ENCODE results near the gene OR51G2.

The OR51G2 gene, protein sequence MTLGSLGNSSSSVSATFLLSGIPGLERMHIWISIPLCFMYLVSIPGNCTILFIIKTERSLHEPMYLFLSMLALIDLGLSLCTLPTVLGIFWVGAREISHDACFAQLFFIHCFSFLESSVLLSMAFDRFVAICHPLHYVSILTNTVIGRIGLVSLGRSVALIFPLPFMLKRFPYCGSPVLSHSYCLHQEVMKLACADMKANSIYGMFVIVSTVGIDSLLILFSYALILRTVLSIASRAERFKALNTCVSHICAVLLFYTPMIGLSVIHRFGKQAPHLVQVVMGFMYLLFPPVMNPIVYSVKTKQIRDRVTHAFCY

DNA sequence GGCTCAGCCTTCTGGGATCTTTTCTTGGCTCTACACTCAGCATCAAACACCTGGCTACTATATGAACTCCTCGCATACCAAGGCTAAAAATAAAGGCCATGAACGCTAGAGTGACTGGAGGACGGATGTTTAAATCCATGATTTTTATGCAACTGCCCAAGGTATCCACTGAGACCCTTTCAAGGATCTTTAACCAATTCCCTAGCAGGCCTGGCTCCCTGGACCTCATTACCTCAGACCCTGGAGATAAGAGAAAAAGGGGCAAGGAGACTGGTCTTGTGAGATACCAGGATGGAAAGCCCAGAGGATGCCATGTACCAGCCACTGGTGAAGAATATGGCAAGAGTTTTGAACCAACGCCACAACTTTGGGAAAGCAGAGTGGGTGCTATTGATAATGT lies at the start of gene OR51G2:
OR51G2 (minus strand) TSS at position 101 of the 400 bp plus-strand sequence. CDS start 3,687 bp downstream, outside the sequence.
- TF ChIP-seq, protein P1, sequence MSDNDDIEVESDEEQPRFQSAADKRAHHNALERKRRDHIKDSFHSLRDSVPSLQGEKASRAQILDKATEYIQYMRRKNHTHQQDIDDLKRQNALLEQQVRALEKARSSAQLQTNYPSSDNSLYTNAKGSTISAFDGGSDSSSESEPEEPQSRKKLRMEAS (IDR thresholded peaks at IDR 0.05): no peak
- TF ChIP-seq RAD21 (IDR thresholded peaks at IDR 0.05; ENCODE audit: low read depth) (no peak), CREB1 (IDR thresholded peaks at IDR 0.05; ENCODE audit: low read depth) (no peak), TEAD4 (IDR thresholded peaks at IDR 0.05) (no peak), NFIC (IDR thresholded peaks at IDR 0.05) (no peak), TAF1 (IDR thresholded peaks at IDR 0.05; ENCODE audit: low read depth) (no peak), YY1 (IDR thresholded peaks at IDR 0.05; ENCODE audit: low read depth) (no peak), USF1 (IDR thresholded peaks at IDR 0.05) (no peak), CEBPB (IDR thresholded peaks at IDR 0.05) (no peak), ZBTB7A (IDR thresholded peaks at IDR 0.05; ENCODE audit: low read depth) (no peak), TCF12 (IDR thresholded peaks at IDR 0.05; ENCODE audit: low read depth) (no peak), EGR1 (IDR thresholded peaks at IDR 0.05) (no peak), FOXM1 (IDR thresholded peaks at IDR 0.05; ENCODE audit: borderline replicate concordance, low read depth) (no peak), EP300 (IDR thresholded peaks at IDR 0.05; ENCODE audit: borderline replicate concordance) (no peak)
- TF ChIP-seq, protein P2, sequence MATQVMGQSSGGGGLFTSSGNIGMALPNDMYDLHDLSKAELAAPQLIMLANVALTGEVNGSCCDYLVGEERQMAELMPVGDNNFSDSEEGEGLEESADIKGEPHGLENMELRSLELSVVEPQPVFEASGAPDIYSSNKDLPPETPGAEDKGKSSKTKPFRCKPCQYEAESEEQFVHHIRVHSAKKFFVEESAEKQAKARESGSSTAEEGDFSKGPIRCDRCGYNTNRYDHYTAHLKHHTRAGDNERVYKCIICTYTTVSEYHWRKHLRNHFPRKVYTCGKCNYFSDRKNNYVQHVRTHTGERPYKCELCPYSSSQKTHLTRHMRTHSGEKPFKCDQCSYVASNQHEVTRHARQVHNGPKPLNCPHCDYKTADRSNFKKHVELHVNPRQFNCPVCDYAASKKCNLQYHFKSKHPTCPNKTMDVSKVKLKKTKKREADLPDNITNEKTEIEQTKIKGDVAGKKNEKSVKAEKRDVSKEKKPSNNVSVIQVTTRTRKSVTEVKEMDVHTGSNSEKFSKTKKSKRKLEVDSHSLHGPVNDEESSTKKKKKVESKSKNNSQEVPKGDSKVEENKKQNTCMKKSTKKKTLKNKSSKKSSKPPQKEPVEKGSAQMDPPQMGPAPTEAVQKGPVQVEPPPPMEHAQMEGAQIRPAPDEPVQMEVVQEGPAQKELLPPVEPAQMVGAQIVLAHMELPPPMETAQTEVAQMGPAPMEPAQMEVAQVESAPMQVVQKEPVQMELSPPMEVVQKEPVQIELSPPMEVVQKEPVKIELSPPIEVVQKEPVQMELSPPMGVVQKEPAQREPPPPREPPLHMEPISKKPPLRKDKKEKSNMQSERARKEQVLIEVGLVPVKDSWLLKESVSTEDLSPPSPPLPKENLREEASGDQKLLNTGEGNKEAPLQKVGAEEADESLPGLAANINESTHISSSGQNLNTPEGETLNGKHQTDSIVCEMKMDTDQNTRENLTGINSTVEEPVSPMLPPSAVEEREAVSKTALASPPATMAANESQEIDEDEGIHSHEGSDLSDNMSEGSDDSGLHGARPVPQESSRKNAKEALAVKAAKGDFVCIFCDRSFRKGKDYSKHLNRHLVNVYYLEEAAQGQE (IDR thresholded peaks at IDR 0.05; ENCODE audit: low read depth): no peak

DNA sequence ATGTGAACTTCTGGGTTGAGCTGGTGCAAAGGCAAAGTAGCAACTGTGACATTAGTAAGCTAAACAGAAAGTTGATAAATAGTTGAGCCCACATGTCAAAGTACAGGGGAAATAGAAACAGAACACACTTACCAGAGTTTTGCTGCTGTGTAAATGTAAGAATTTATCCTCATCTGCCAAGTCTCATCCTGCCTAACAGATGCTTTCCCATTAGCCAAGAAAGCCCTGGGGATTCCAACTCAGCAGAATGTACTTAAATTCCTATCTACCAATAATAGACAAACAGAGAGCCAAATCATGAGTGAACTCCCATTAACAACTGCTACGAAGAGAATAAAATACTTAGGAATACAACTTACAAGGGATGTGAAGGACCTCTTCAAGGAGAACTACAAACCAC lies 43.7 kb upstream of the OR51G2 start:
- no peak for TF ChIP-seq TCF12 (IDR thresholded peaks at IDR 0.05; ENCODE audit: low read depth)
- TF ChIP-seq TEAD4 (IDR thresholded peaks at IDR 0.05): no peak
- no peak for TF ChIP-seq TAF1 (IDR thresholded peaks at IDR 0.05; ENCODE audit: low read depth)
- no peak for TF ChIP-seq CEBPB (IDR thresholded peaks at IDR 0.05)
- TF ChIP-seq, protein P2 (IDR thresholded peaks at IDR 0.05; ENCODE audit: low read depth): no peak
- TF ChIP-seq, protein P1 (IDR thresholded peaks at IDR 0.05): no peak
- TF ChIP-seq ZBTB7A (IDR thresholded peaks at IDR 0.05; ENCODE audit: low read depth): no peak
- no peak for TF ChIP-seq CREB1 (IDR thresholded peaks at IDR 0.05; ENCODE audit: low read depth)
- TF ChIP-seq EGR1 (IDR thresholded peaks at IDR 0.05): no peak
- no peak for TF ChIP-seq FOXM1 (IDR thresholded peaks at IDR 0.05; ENCODE audit: borderline replicate concordance, low read depth)
- no peak for TF ChIP-seq NFIC (IDR thresholded peaks at IDR 0.05)
- no peak for TF ChIP-seq YY1 (IDR thresholded peaks at IDR 0.05; ENCODE audit: low read depth)

DNA sequence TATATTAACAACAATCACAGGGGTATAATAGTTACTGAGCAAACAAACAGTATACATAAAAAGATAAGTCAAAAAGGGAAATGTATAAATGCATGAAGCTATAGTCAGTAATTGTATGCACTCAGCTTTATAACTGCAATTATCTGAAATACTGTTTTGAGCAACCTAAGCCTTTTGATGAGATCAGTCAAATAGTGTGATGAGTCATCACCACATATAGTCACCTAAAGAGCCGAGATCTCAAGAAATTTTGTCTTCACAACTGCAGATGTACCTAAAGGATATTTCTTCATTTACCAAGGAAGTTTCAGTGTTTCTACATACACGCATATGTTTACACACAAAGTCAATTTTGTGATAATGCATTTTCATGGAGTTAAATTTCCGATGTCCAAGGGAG lies 41.7 kb upstream of the OR51G2 start:
- TF ChIP-seq, protein P1 (IDR thresholded peaks at IDR 0.05): no peak
- TF ChIP-seq TEAD4 (IDR thresholded peaks at IDR 0.05): no peak
- no peak for TF ChIP-seq CREB1 (IDR thresholded peaks at IDR 0.05; ENCODE audit: low read depth)
- TF ChIP-seq RAD21 (IDR thresholded peaks at IDR 0.05; ENCODE audit: low read depth): no peak
- no peak for TF ChIP-seq NFIC (IDR thresholded peaks at IDR 0.05)
- TF ChIP-seq EGR1 (IDR thresholded peaks at IDR 0.05): no peak
- TF ChIP-seq YY1 (IDR thresholded peaks at IDR 0.05; ENCODE audit: low read depth): no peak
- no peak for TF ChIP-seq FOXM1 (IDR thresholded peaks at IDR 0.05; ENCODE audit: borderline replicate concordance, low read depth)
- TF ChIP-seq ZBTB7A (IDR thresholded peaks at IDR 0.05; ENCODE audit: low read depth): no peak
- no peak for TF ChIP-seq TCF12 (IDR thresholded peaks at IDR 0.05; ENCODE audit: low read depth)
- no peak for TF ChIP-seq EP300 (IDR thresholded peaks at IDR 0.05; ENCODE audit: borderline replicate concordance)

- TF ChIP-seq EGR1 (IDR thresholded peaks at IDR 0.05): no peak
- no peak for TF ChIP-seq FOXM1 (IDR thresholded peaks at IDR 0.05; ENCODE audit: borderline replicate concordance, low read depth)
- no peak for TF ChIP-seq YY1 (IDR thresholded peaks at IDR 0.05; ENCODE audit: low read depth)
- no peak for TF ChIP-seq ZBTB7A (IDR thresholded peaks at IDR 0.05; ENCODE audit: low read depth)
- TF ChIP-seq, protein P1 (IDR thresholded peaks at IDR 0.05): no peak
- TF ChIP-seq EP300 (IDR thresholded peaks at IDR 0.05; ENCODE audit: borderline replicate concordance): no peak
- TF ChIP-seq, protein P2 (IDR thresholded peaks at IDR 0.05; ENCODE audit: low read depth): no peak
- no peak for TF ChIP-seq TAF1 (IDR thresholded peaks at IDR 0.05; ENCODE audit: low read depth)
- TF ChIP-seq USF1 (IDR thresholded peaks at IDR 0.05): no peak
- TF ChIP-seq TEAD4 (IDR thresholded peaks at IDR 0.05): no peak
- no peak for TF ChIP-seq RAD21 (IDR thresholded peaks at IDR 0.05; ENCODE audit: low read depth)
- no peak for TF ChIP-seq TCF12 (IDR thresholded peaks at IDR 0.05; ENCODE audit: low read depth)
- no peak for TF ChIP-seq NFIC (IDR thresholded peaks at IDR 0.05)
- no peak for TF ChIP-seq CREB1 (IDR thresholded peaks at IDR 0.05; ENCODE audit: low read depth)
- TF ChIP-seq CEBPB (IDR thresholded peaks at IDR 0.05): no peak
Observed at GRCh38 chr11:4957396-4957795, 38.2 kb upstream of the OR51G2 start.

Measured in Ishikawa (cell line).